ENCODE data around the gene OSGEP. TPM values are rescaled to one million over a fixed set of nuclear protein-coding genes. Genes with fewer than 3 reads are reported as not detected.

The OSGEP gene
- total RNA-seq, 4 donors from 2014 or later, result 26.7 to 146 (median 64.7) TPM

DNA sequence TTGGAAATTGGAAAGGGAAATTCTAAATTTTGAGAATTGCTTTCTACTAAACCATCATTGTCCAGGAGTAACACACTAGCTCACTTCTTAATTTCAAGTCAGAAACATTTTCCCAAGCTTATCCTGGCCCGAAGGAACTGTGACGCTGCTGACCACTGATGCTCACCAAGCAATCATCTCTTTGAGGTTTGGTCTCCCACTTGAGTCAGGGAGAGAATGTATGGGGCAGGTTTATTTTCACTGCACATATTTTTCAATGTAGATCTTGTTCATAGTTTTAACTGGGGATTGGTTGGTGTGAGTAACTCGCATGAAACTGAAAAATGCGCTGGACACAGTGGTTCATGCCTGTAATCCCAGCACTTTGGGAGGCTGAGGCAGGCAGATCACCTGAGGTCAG is 37.9 kb upstream of the OSGEP start:
- WGBS, 2 donors (ENCODE audit: low coverage in 1 of 2), result 95 to 96% methylated on average over 4 of the region's 4 CpGs
- intact Hi-C loops (cut with DNase I; ENCODE audit: low total_unique reads), result no loop called here
- no peak overlapping the region for H3K4me3 ChIP-seq
- TF ChIP-seq EP300 (IDR thresholded peaks at IDR 0.05; ENCODE audit: low read depth), result no peak
- no peak for TF ChIP-seq CTCF (IDR thresholded peaks at IDR 0.05)
- TF ChIP-seq POLR2AphosphoS5 (IDR thresholded peaks at IDR 0.05), result no peak
- TF ChIP-seq POLR2A (IDR thresholded peaks at IDR 0.05), result no peak
- no peaks in the 10 kb centered on the region for H3K27me3 ChIP-seq
- no peaks in the 10 kb centered on the region for H3K4me1 ChIP-seq
- no peak for DNase-seq
- in situ Hi-C loops (cut with MboI; ENCODE audit: low pct_ligation_motif_present in 1 of 4, low pct_unique_long_range_greater_than_20kb in 1 of 4, low sequenced_read_pairs in 3 of 4), result no loop called here
- no peak overlapping the region for H3K27ac ChIP-seq
- no peaks in the 10 kb centered on the region for H3K36me3 ChIP-seq
- no peaks in the 10 kb centered on the region for H3K9me3 ChIP-seq

DNA sequence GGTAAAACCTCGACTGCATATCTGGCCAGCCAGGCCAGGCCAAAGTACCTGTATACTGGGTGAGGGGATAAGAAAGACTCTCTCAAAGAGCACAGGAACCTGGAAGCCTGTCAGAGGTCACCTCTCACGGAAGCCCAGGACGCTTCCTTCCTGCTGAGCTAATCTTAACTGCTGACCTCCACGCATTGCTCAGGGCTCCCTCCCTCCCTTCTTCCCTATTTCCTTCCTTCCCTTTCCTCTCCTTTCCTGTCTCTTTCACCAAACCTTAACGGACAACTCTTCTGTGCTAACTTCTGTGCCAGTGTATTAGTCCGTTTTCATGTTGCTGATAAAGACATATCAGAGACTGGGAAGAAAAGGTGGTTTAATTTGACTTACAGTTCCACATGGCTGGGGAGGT is 36.0 kb upstream of the OSGEP start:
- H3K36me3 ChIP-seq, result no peaks in the 10 kb centered on the region
- in situ Hi-C loops (cut with MboI; ENCODE audit: low pct_ligation_motif_present in 1 of 4, low pct_unique_long_range_greater_than_20kb in 1 of 4, low sequenced_read_pairs in 3 of 4), result no loop called here
- peak overlapping the region in 1 of 4 donors; percentile 4 for H3K27ac ChIP-seq
- H3K4me3 ChIP-seq, result no peak overlapping the region
- TF ChIP-seq CTCF (IDR thresholded peaks at IDR 0.05) (no peak), POLR2AphosphoS5 (IDR thresholded peaks at IDR 0.05) (no peak), EP300 (IDR thresholded peaks at IDR 0.05; ENCODE audit: low read depth) (no peak), POLR2A (IDR thresholded peaks at IDR 0.05) (no peak)
- DNase-seq, result no peak
- no peaks in the 10 kb centered on the region for H3K27me3 ChIP-seq
- no peaks in the 10 kb centered on the region for H3K4me1 ChIP-seq
- H3K9me3 ChIP-seq, result no peaks in the 10 kb centered on the region
- 54 to 77% methylated on average over 3 to 6 of the region's 6 CpGs for WGBS, 2 donors (ENCODE audit: low coverage in 1 of 2)
- intact Hi-C loops (cut with DNase I; ENCODE audit: low total_unique reads), result no loop called here

GRCh38 chr14:20489093-20489994 is 34.7 kb upstream of the OSGEP start:
- in situ Hi-C loops (cut with MboI; ENCODE audit: low pct_ligation_motif_present in 1 of 4, low pct_unique_long_range_greater_than_20kb in 1 of 4, low sequenced_read_pairs in 3 of 4), result no loop called here
- Histone ChIP-seq H3K4me3 (no peak overlapping the region), H3K27me3 (no peaks in the 10 kb centered on the region), H3K27ac (no peak overlapping the region), H3K4me1 (no peaks in the 10 kb centered on the region), H3K9me3 (no peaks in the 10 kb centered on the region), H3K36me3 (no peaks in the 10 kb centered on the region)
- TF ChIP-seq POLR2AphosphoS5 (IDR thresholded peaks at IDR 0.05), result no peak
- no peak for TF ChIP-seq EP300 (IDR thresholded peaks at IDR 0.05; ENCODE audit: low read depth)
- TF ChIP-seq CTCF (IDR thresholded peaks at IDR 0.05), result no peak
- TF ChIP-seq POLR2A (IDR thresholded peaks at IDR 0.05), result no peak
- intact Hi-C loops (cut with DNase I; ENCODE audit: low total_unique reads), result no loop called here
- DNase-seq, result no peak
- WGBS, 2 donors (ENCODE audit: low coverage in 1 of 2), result 44 to 61% methylated on average over 5 to 6 of the region's 6 CpGs

DNA sequence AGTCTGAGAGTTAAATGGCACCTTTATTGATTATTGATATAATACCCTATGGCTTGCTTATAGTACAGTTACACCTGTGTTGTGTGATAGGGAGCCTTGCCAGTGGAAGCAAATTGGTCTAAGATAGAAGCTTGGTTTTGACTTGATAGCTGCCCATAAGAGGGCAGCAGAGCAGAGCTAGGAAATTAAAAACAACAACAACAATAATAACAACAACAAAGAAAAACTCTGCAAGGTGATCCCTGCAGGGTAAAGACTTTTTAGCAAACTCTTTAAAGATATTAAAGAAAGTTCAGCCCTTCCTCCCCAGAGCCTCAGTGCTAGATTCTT is 32.7 kb upstream of the OSGEP start:
- intact Hi-C loops (cut with DNase I; ENCODE audit: low total_unique reads), result no loop called here
- no peak for DNase-seq
- Histone ChIP-seq H3K4me3 (no peak overlapping the region), H3K4me1 (no peaks in the 10 kb centered on the region), H3K9me3 (no peaks in the 10 kb centered on the region), H3K27me3 (no peaks in the 10 kb centered on the region), H3K36me3 (no peaks in the 10 kb centered on the region), H3K27ac (no peak overlapping the region)
- TF ChIP-seq POLR2AphosphoS5 (IDR thresholded peaks at IDR 0.05) (no peak), EP300 (IDR thresholded peaks at IDR 0.05; ENCODE audit: low read depth) (no peak), CTCF (IDR thresholded peaks at IDR 0.05) (no peak), POLR2A (IDR thresholded peaks at IDR 0.05) (no peak)
- in situ Hi-C loops (cut with MboI; ENCODE audit: low pct_ligation_motif_present in 1 of 4, low pct_unique_long_range_greater_than_20kb in 1 of 4, low sequenced_read_pairs in 3 of 4), result no loop called here
